ENCODE data around the gene KPNB1.

GRCh38 chr17:47635734-47636133 is 14.0 kb upstream of the KPNB1 start:
- TF ChIP-seq CTCF (conservative IDR thresholded peaks at IDR 0.05; ENCODE audit: low read length) (no peak), EZH2phosphoT487 (IDR thresholded peaks at IDR 0.05; ENCODE audit: borderline replicate concordance, low read depth, low read length) (no peak)
